H1 (cell line): ENCODE data around the gene MIF. TPM values are rescaled to one million over a fixed set of nuclear protein-coding genes. Genes with fewer than 3 reads are reported as not detected.

ENCODE experiments used
- CTCF ChIA-PET: fragments of 300-600 bp; sonication (Branson Sonifier 250); formaldehyde crosslinking; loops from one replicate; lab custom pipeline; 2021; ENCODE audit not compliant: partially characterized antibody; lab: Charles Lee
- POLR2A ChIA-PET: fragments of 300-600 bp; sonication (Branson Sonifier 250); formaldehyde crosslinking; loops from one replicate; lab custom pipeline; 2021; ENCODE audit warnings: inconsistent platforms; ENCODE audit not compliant: partially characterized antibody; lab: Charles Lee
- DNase-seq, 2 experiments: peaks; one replicate each; pipeline versions ENCODE4 v3.0.0 to v3.0.0-alpha.2; 2010 to 2022; ENCODE audit warnings: low spot score in 2 of 2, low read depth in 1 of 2, mixed read lengths in 1 of 2
- FAIRE-seq: peaks from 2 replicates; lab custom pipeline; 2011; peaks lifted over from hg19 to GRCh38; lab: Jason Lieb, UNC
- H2AFZ ChIP-seq: 2 replicates; pipeline ENCODE4 v1.8.1; 2012; ENCODE audit warnings: low read length, inconsistent platforms
- H2AK5ac ChIP-seq: 2 replicates; pipeline ENCODE4 v1.6.1; 2013; ENCODE audit warnings: low read depth, low read length
- H2BK120ac ChIP-seq: replicated peaks from 2 replicates; pipeline ENCODE3; 2013; ENCODE audit warnings: low read depth, low read length, inconsistent platforms
- H2BK12ac ChIP-seq: 2 replicates; pipeline ENCODE4 v1.6.1; 2013; ENCODE audit warnings: low read depth, low read length
- H2BK15ac ChIP-seq: 2 replicates; pipeline ENCODE4 v1.6.1; 2013; ENCODE audit warnings: low read length
- H2BK20ac ChIP-seq: 2 replicates; pipeline ENCODE4 v1.6.1; 2013; ENCODE audit warnings: low read length
- H2BK5ac ChIP-seq: 2 replicates; pipeline ENCODE4 v1.6.1; 2013; ENCODE audit warnings: low read depth, low read length
- H3K14ac ChIP-seq: 2 replicates; pipeline ENCODE4 v1.6.1; 2013; ENCODE audit warnings: inconsistent platforms; ENCODE audit not compliant: insufficient read length
- H3K18ac ChIP-seq: 2 replicates; pipeline ENCODE4 v1.6.1; 2013; ENCODE audit warnings: low read length; ENCODE audit errors: extremely low read depth
- H3K23ac ChIP-seq: 2 replicates; pipeline ENCODE4 v1.6.1; 2013; ENCODE audit warnings: inconsistent platforms; ENCODE audit not compliant: insufficient read length
- H3K23me2 ChIP-seq: 2 replicates; pipeline ENCODE4 v1.6.1; 2013; ENCODE audit warnings: low read depth, low read length
- H3K27ac ChIP-seq: 2 replicates; pipeline ENCODE4 v1.6.1; 2011; ENCODE audit warnings: low read depth, low read length, inconsistent platforms
- H3K27me3 ChIP-seq, 4 experiments: replicated peaks in 1 of 4; 1 replicate in 1 of 4; 2 replicates in 3 of 4; pipeline versions ENCODE4 v1.6.1 to v1.8.1; 2011 to 2013; ENCODE audit warnings: low read length in 3 of 4, mild to moderate bottlenecking in 3 of 4, inconsistent platforms in 2 of 4, mixed read lengths in 2 of 4, moderate library complexity in 1 of 4; ENCODE audit not compliant: control insufficient read depth in 3 of 4, insufficient read depth in 3 of 4; ENCODE audit errors: extremely low read depth in 1 of 4
- H3K36me3 ChIP-seq, 4 experiments: 2 replicates each; pipeline versions ENCODE4 v1.6.1 to v1.8.1; 2011 to 2013; ENCODE audit warnings: mild to moderate bottlenecking in 4 of 4, low read length in 3 of 4, moderate library complexity in 2 of 4, control low read depth in 1 of 4, inconsistent platforms in 1 of 4; ENCODE audit not compliant: insufficient read depth in 4 of 4, control insufficient read depth in 2 of 4
- H3K4ac ChIP-seq: replicated peaks from 2 replicates; pipeline ENCODE3; 2013; ENCODE audit warnings: low read length, low read depth, mixed read lengths, inconsistent platforms; ENCODE audit not compliant: insufficient read length
- H3K4me1 ChIP-seq, 4 experiments: replicated peaks in 1 of 4; 1 replicate in 1 of 4; 2 replicates in 3 of 4; pipeline versions ENCODE4 v1.6.1 to v1.8.1; 2011 to 2013; ENCODE audit warnings: low read length in 3 of 4, inconsistent platforms in 2 of 4, mixed read lengths in 1 of 4; ENCODE audit not compliant: insufficient read depth in 4 of 4, control insufficient read depth in 3 of 4
- H3K4me2 ChIP-seq, 2 experiments: 2 replicates each; pipeline versions ENCODE4 v1.6.1 to v1.8.1; 2011 to 2013; ENCODE audit warnings: low read depth in 2 of 2, low read length in 2 of 2, control low read depth in 1 of 2, inconsistent platforms in 1 of 2, mild to moderate bottlenecking in 1 of 2; ENCODE audit not compliant: insufficient read depth in 1 of 2
- H3K4me3 ChIP-seq, 4 experiments: fragments of 200-600, 300-600 bp in 1 of 4; sonication (generic), shearing (Covaris generic), sonication (Bioruptor Twin) in 1 of 4; 2 replicates each; pipeline versions ENCODE4 v1.5.1 to v1.8.1; 2011 to 2016; ENCODE audit warnings: low read length in 4 of 4, low read depth in 3 of 4, control low read depth in 2 of 4, inconsistent platforms in 2 of 4, mild to moderate bottlenecking in 2 of 4, mixed read lengths in 1 of 4, moderate library complexity in 1 of 4; ENCODE audit not compliant: insufficient read depth in 2 of 4; ENCODE audit errors: extremely low read depth in 1 of 4
- H3K56ac ChIP-seq: replicated peaks from 2 replicates; pipeline ENCODE3; 2013; ENCODE audit warnings: low read depth, mild to moderate bottlenecking, mixed read lengths, low read length, inconsistent platforms; ENCODE audit not compliant: insufficient read length
- H3K79me1 ChIP-seq: 2 replicates; pipeline ENCODE4 v1.6.1; 2013; ENCODE audit warnings: low read depth, low read length, control low read depth
- H3K79me2 ChIP-seq, 2 experiments: 2 replicates each; pipeline versions ENCODE4 v1.6.1 to v1.8.1; 2012 to 2013; ENCODE audit warnings: low read length in 2 of 2, mild to moderate bottlenecking in 2 of 2, inconsistent platforms in 1 of 2; ENCODE audit not compliant: insufficient read depth in 2 of 2, control insufficient read depth in 1 of 2
- H3K9ac ChIP-seq, 4 experiments: replicated peaks in 1 of 4; 1 replicate in 1 of 4; 2 replicates in 3 of 4; pipeline versions ENCODE4 v1.6.1 to v1.8.1; 2011 to 2013; ENCODE audit warnings: low read depth in 3 of 4, low read length in 3 of 4, control low read depth in 2 of 4, mild to moderate bottlenecking in 2 of 4, moderate library complexity in 2 of 4, inconsistent platforms in 1 of 4; ENCODE audit errors: extremely low read depth in 1 of 4
- H3K9me3 ChIP-seq, 2 experiments: 2 replicates each; pipeline versions ENCODE4 v1.6.1 to v1.8.1; 2012 to 2013; ENCODE audit warnings: mild to moderate bottlenecking in 2 of 2, moderate library complexity in 2 of 2, control low read depth in 1 of 2, inconsistent platforms in 1 of 2, low read depth in 1 of 2, low read length in 1 of 2, mixed read lengths in 1 of 2; ENCODE audit not compliant: insufficient read depth in 2 of 2
- H4K20me1 ChIP-seq, 2 experiments: replicated peaks in 1 of 2; 2 replicates each; pipeline versions ENCODE3 to v1.8.1; 2011 to 2013; ENCODE audit warnings: inconsistent platforms in 2 of 2, low read length in 2 of 2, mild to moderate bottlenecking in 1 of 2; ENCODE audit not compliant: insufficient read depth in 2 of 2, control insufficient read depth in 1 of 2
- H4K5ac ChIP-seq: 2 replicates; pipeline ENCODE4 v1.6.1; 2013; ENCODE audit warnings: low read length, low read depth, mixed read lengths, inconsistent platforms; ENCODE audit not compliant: insufficient read length
- H4K8ac ChIP-seq: 2 replicates; pipeline ENCODE4 v1.8.0; 2013; ENCODE audit warnings: mild to moderate bottlenecking, moderate library complexity, low read length, inconsistent platforms; ENCODE audit not compliant: insufficient read depth; ENCODE audit errors: extremely low read depth
- H4K91ac ChIP-seq: replicated peaks from 2 replicates; pipeline ENCODE3; 2013; ENCODE audit warnings: low read length, mixed read lengths, inconsistent platforms; ENCODE audit not compliant: insufficient read length
- MAFK ChIP-seq: IDR thresholded peaks from 2 replicates; pipeline ENCODE4 v1.6.1; 2012; ENCODE audit warnings: low read depth, mild to moderate bottlenecking, improper control_type of control experiment, low read length
- RFX5 ChIP-seq: IDR thresholded peaks from 2 replicates; pipeline ENCODE4 v1.6.1; 2011; ENCODE audit warnings: low read depth, low read length, improper control_type of control experiment, borderline replicate concordance
- WGBS, 2 experiments: shearing (Covaris generic) in 1 of 2; methylation state at CpG; one replicate each; pipeline versions ENCODE4 v1.1.6 to v1.1.7; 2013 to 2015; ENCODE audit warnings: low lambda C conversion rate in 2 of 2, mixed read lengths in 2 of 2, inconsistent platforms in 1 of 2, low coverage in 1 of 2, missing lambda C conversion rate in 1 of 2; ENCODE audit not compliant: insufficient replicate concordance in 2 of 2, insufficient coverage in 1 of 2, insufficient read length in 1 of 2; ENCODE audit errors: extremely low coverage in 1 of 2, missing lambda C conversion rate in 1 of 2; 5-methylcytosine and 5-hydroxymethylcytosine counted together
- polyA plus RNA-seq, 7 experiments: library from polyadenylated mRNA; depleted of rRNA in 3 of 7; stranded (reverse) in 5 of 7; unstranded in 2 of 7; fragments of >200 nt in 5 of 7; fragments of 200-250 nt in 2 of 7; gene quantifications; 1 replicate in 5 of 7; 2 replicates in 1 of 7; 4 replicates in 1 of 7; pipeline versions ENCODE4 v1.2.1 to v1.2.3, GENCODE V29; 2011 to 2013; ENCODE audit warnings: missing spikeins in 2 of 7, mixed read lengths in 2 of 7
- total RNA-seq: library from RNA; stranded (reverse); fragmentation: NEBNext Ultra II Directional; extraction: Animal tissue kit (Norgen Biotek cat#: 25700); gene quantifications from 2 replicates; pipeline ENCODE4 v1.2.1, GENCODE V29; 2021

MIF gene
- total and polyA plus RNA-seq, 2 of the 8 experiments (the other 6 are each of a cell fraction or from before 2014, with no cell fraction given), result 1,082 to 1,870 TPM

GRCh38 chr22:23877566-23877965 is 16.6 kb upstream of the MIF start:
- FAIRE-seq (no peak), DNase-seq (no peak)
- no peaks in the 10 kb centered on the region for H3K9me3 ChIP-seq
- H3K14ac ChIP-seq, result no peak overlapping the region
- no peaks in the 10 kb centered on the region for H3K27me3 ChIP-seq
- no peaks in the 10 kb centered on the region for H3K4me1 ChIP-seq
- no peaks in the 10 kb centered on the region for H3K79me1 ChIP-seq
- H2AFZ ChIP-seq, result no peak overlapping the region
- H3K18ac ChIP-seq, result no peak overlapping the region
- H2AK5ac ChIP-seq, result no peak overlapping the region
- H4K5ac ChIP-seq, result no peak overlapping the region
- H2BK12ac ChIP-seq, result no peak overlapping the region
- H4K8ac ChIP-seq, result no peak overlapping the region
- no peak overlapping the region for H2BK5ac ChIP-seq
- no peak overlapping the region for H3K4me3 ChIP-seq
- no peak overlapping the region for H4K91ac ChIP-seq
- no peaks in the 10 kb centered on the region for H4K20me1 ChIP-seq
- H2BK120ac ChIP-seq, result no peak overlapping the region
- no peak overlapping the region for H3K23ac ChIP-seq
- no peaks in the 10 kb centered on the region for H3K23me2 ChIP-seq
- no peak overlapping the region for H2BK20ac ChIP-seq
- H2BK15ac ChIP-seq, result no peak overlapping the region
- H3K56ac ChIP-seq, result no peak overlapping the region
- H3K36me3 ChIP-seq, result no peaks in the 10 kb centered on the region; a peak in 2 of 8 replicates
- TF ChIP-seq MAFK (no peak), RFX5 (no peak)
- 96% methylated on average over 8 of the region's 8 CpGs; no CpG with 5 or more reads in 1 of the 2 experiments for WGBS, 2 experiments
- ChIA-PET CTCF (interaction anchor here (1.2 to 1.7 kb wide), 2 partner anchors 11 to 13 kb away, joined by 5 to 8 read pairs; no protein-coding TSS in a partner anchor), POLR2A (interaction anchor here (0.7 to 1.6 kb wide), 4 partner anchors 11 to 44 kb away, joined by 3 to 5 read pairs (median 3); partner anchors contain the start of gene MIF)
- no peak overlapping the region for H3K4me2 ChIP-seq
- H3K27ac ChIP-seq, result no peak overlapping the region
- H3K9ac ChIP-seq, result no peak overlapping the region
- no peaks in the 10 kb centered on the region for H3K79me2 ChIP-seq
- H3K4ac ChIP-seq, result no peak overlapping the region
